Lower lobe of right lung (tissue), 2 donors: Measurements from ENCODE around the gene ACTN2. TPM values are rescaled to one million over a fixed set of nuclear protein-coding genes. Genes with fewer than 3 reads are reported as not detected.

Experiments used
- ATAC-seq, 2 donors: fragments of 200-7000 bp; cut with Tn5 transposase; one replicate each; pipeline ENCODE4 v1.9.1; 2020 to 2022; ENCODE audit warnings: mild to moderate bottlenecking in 2 of 2, moderate library complexity in 2 of 2
- DNase-seq: peaks from one replicate; pipeline ENCODE4 v3.0.0-alpha.2; 2020
- H3K27ac ChIP-seq: fragments of 200-600 bp; one replicate; pipeline ENCODE4 v1.8.0; 2022
- H3K27me3 ChIP-seq: fragments of 200-600 bp; one replicate; pipeline ENCODE4 v1.8.0; 2022; ENCODE audit warnings: low read depth
- H3K36me3 ChIP-seq: fragments of 200-600 bp; one replicate; pipeline ENCODE4 v1.8.0; 2022; ENCODE audit warnings: mild to moderate bottlenecking
- H3K4me1 ChIP-seq: fragments of 200-600 bp; one replicate; pipeline ENCODE4 v1.8.0; 2022
- H3K4me3 ChIP-seq: fragments of 200-600 bp; one replicate; pipeline ENCODE4 v1.8.0; 2022; ENCODE audit warnings: mild to moderate bottlenecking
- H3K9me3 ChIP-seq: fragments of 200-600 bp; one replicate; pipeline ENCODE4 v1.8.0; 2022
- intact Hi-C: fragments of 100-400 bp; cut with DNase I; formaldehyde crosslinking; loops from one replicate; pipeline ENCODE4 v1.11.0; 2022
- total RNA-seq: library from RNA; stranded (reverse); fragmentation: NEBNext Ultra II Directional; extraction: Animal tissue kit (Norgen Biotek cat#: 25700); gene quantifications from one replicate; pipeline ENCODE4 v1.2.1, GENCODE V29; 2021
- TF ChIP-seq, protein P1 (sequence below): fragments of 200-600 bp; IDR thresholded peaks from one replicate; pipeline ENCODE4 v1.8.0; 2022; ENCODE audit warnings: antibody characterized with exemption, mild to moderate bottlenecking
- donor health status: DM: no; HTN: yes; CAD: no; lungs with severe emphysema.

Gene ACTN2
- total RNA-seq, 1 donor from 2014 or later = 1.9 TPM

DNA sequence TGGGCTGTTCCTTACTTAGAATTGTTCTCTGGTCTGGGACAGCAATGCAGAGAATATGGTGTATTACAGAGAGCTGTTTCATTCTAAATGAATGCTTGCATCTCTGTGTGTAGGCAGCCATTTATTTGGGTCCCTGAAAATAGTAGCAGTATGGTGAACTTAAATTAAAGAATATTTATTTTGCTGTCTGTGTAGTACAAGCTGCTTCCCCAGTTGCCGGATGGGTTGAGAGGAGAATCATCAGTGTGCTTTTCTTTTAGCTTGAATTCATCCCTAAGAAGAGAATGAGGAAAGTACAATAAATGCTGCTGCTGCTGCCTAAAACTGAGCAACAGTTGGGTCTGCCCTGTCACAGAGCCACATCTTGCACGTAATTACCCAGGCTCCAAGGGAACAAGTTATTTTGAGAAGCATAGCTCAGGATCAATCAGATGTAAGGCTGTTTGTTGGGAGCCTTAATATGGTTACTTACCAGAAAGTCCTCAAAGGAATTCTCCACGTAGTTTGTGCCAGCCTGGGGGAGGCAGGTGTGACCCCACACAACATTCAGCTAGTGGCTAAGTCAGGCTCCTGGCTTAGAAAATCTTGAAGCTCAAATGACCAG is 16.6 kb downstream of the ACTN2 start:
- TF ChIP-seq, protein P1, sequence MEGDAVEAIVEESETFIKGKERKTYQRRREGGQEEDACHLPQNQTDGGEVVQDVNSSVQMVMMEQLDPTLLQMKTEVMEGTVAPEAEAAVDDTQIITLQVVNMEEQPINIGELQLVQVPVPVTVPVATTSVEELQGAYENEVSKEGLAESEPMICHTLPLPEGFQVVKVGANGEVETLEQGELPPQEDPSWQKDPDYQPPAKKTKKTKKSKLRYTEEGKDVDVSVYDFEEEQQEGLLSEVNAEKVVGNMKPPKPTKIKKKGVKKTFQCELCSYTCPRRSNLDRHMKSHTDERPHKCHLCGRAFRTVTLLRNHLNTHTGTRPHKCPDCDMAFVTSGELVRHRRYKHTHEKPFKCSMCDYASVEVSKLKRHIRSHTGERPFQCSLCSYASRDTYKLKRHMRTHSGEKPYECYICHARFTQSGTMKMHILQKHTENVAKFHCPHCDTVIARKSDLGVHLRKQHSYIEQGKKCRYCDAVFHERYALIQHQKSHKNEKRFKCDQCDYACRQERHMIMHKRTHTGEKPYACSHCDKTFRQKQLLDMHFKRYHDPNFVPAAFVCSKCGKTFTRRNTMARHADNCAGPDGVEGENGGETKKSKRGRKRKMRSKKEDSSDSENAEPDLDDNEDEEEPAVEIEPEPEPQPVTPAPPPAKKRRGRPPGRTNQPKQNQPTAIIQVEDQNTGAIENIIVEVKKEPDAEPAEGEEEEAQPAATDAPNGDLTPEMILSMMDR = no peak
- ATAC-seq (no peak), DNase-seq (no peak)
- Histone ChIP-seq H3K4me1 (no peaks in the 10 kb centered on the region), H3K27me3 (peaks cover 6% of the 10 kb centered on the region), H3K36me3 (no peaks in the 10 kb centered on the region), H3K9me3 (no peaks in the 10 kb centered on the region), H3K4me3 (no peak overlapping the region), H3K27ac (no peak overlapping the region)
- intact Hi-C loops = no loop called here

DNA sequence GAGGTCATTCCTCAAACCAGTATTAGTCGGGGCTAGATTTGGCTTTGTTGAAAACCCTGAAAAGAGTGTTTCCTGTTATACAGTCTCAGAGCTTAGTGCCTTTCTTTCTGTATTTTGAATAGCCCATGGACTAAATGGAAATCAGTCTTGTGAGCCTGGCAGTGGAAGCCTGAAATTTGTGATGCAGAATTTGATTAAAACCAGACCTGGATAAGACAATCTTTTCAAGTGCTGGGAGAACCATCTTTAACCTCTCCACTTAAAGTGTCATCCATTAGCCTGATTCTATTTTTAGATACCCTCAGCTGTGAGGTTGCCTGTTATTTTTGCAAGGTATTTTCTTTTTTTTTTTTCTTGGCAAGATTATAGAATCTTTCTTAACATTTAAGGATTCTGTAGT is 19.5 kb downstream of the ACTN2 start:
- H3K36me3 ChIP-seq = no peaks in the 10 kb centered on the region
- intact Hi-C loops = no loop called here
- H3K9me3 ChIP-seq = no peaks in the 10 kb centered on the region
- H3K4me1 ChIP-seq = no peaks in the 10 kb centered on the region
- H3K4me3 ChIP-seq = no peak overlapping the region
- no peak overlapping the region for H3K27ac ChIP-seq
- ATAC-seq (no peak), DNase-seq (no peak)
- TF ChIP-seq, protein P1 = no peak
- peaks cover 6% of the 10 kb centered on the region for H3K27me3 ChIP-seq

DNA sequence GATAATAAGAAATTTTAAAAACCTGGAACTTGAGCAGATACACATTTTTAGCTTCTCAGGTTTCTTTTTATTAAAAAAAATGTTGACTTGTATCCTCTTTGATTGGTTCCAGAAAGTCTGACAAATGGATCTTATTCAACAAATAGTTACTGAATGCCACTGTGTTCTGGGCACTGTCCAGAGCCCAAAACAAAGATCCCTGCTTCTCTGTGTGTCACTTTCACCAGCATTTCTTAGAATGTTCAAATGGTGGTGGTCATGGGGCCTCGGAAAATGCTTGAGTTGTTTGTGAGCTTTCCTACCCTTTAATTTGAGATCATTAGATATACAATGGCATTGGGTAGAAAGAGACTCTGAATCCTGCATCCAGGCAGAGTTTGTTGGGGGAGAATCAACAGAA is 19.9 kb downstream of the ACTN2 start:
- no peaks in the 10 kb centered on the region for H3K9me3 ChIP-seq
- TF ChIP-seq, protein P1 = no peak
- H3K4me1 ChIP-seq = no peaks in the 10 kb centered on the region
- H3K36me3 ChIP-seq = no peaks in the 10 kb centered on the region
- no peak overlapping the region for H3K4me3 ChIP-seq
- H3K27ac ChIP-seq = no peak overlapping the region
- intact Hi-C loops = no loop called here
- ATAC-seq (no peak), DNase-seq (no peak)
- peaks cover 6% of the 10 kb centered on the region for H3K27me3 ChIP-seq

DNA sequence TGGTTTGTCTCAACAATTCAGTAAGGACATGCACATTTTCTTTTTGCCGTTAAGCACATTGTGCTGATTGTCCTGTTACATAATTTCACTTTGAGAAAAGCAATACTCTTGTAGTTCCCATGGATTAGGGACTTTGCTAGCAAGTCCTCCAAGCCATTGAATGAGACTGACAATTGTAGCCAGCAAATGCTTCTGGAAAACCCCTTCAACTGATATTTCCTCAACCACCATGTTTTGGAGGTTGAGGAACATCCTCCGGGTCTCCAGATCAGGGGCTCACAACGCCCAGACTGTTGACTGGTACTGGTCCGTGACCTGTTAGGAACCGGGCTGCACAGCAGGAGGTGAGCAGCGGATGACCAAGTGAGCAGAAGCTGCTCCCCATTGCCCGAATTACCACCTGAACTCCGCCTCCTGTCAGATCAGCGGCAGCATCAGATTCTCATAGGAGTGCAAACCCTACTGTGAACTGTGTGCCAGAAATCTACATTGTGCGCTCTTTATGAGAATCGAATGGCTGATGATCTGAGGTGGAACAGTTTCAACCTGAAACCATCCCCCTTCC is 24.1 kb downstream of the ACTN2 start:
- H3K27ac ChIP-seq = no peak overlapping the region

DNA sequence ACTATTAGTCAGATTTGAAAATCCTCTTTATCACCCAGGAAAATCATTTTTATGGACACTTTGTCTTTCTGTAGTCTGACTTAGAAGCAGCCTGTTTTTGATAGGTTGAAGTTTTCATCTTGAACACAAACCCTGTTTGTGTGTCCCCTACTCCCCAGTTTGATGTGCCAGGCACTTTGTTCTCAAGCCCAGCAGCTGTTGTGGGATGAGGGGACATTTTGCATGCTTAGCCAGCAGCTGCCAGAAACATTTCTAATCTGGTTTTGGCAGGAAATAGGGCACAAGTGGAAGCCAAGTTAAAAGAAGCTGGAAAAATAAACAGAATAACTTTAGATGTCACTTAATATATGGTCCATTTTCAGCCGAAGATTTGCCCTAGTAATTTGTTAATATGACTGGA is 29.9 kb downstream of the ACTN2 start:
- DNase-seq (no peak), ATAC-seq (no peak)
- intact Hi-C loops = no loop called here
- Histone ChIP-seq H3K36me3 (no peaks in the 10 kb centered on the region), H3K9me3 (no peaks in the 10 kb centered on the region), H3K27ac (no peak overlapping the region), H3K4me1 (peaks cover 4% of the 10 kb centered on the region), H3K27me3 (no peaks in the 10 kb centered on the region), H3K4me3 (no peak overlapping the region)
- TF ChIP-seq, protein P1 = no peak

More for the DNA sequence above, 24.1 kb downstream of the ACTN2 start:
- no peak for ATAC-seq
- intact Hi-C loops = no loop called here
- Histone ChIP-seq H3K36me3 (no peaks in the 10 kb centered on the region), H3K4me3 (no peak overlapping the region), H3K4me1 (no peaks in the 10 kb centered on the region), H3K27me3 (no peaks in the 10 kb centered on the region), H3K9me3 (no peaks in the 10 kb centered on the region)
- TF ChIP-seq, protein P1 = no peak
- DNase-seq = no peak
